Breast epithelium (tissue), 3 donors: Measurements from ENCODE around the gene PTTG1IP.

Experiments
- CTCF ChIP-seq, 3 donors: fragments of 450-650 bp; IDR thresholded peaks; one replicate each; pipeline ENCODE4 v1.5.1; 2016 to 2017; ENCODE audit warnings: antibody characterized with exemption in 3 of 3, mild to moderate bottlenecking in 3 of 3, moderate library complexity in 3 of 3
- POLR2A ChIP-seq: fragments of 450-650 bp; IDR thresholded peaks from one replicate; pipeline ENCODE4 v1.6.1; 2016; ENCODE audit warnings: antibody characterized with exemption, mild to moderate bottlenecking, moderate library complexity
- POLR2AphosphoS5 ChIP-seq, 3 donors: sonication (generic); formaldehyde crosslinking; IDR thresholded peaks; one replicate each; pipeline ENCODE4 v1.6.1; 2017; ENCODE audit warnings: antibody characterized with exemption in 3 of 3

- TF ChIP-seq CTCF (IDR thresholded peaks at IDR 0.05) (no peak), POLR2A (no peak), POLR2AphosphoS5 (IDR thresholded peaks at IDR 0.05) (no peak)
These were observed 36.0 kb downstream of the PTTG1IP start for GRCh38 chr21:44837537-44837936.
